EL (cell line): ENCODE measurements around the gene CEP85.
A peak's percentile ranks its signal among the peaks of the same experiment; 100 is the strongest.
"Not testable (repeated sequence)": the region's sequence is repeated elsewhere in the genome, so short reads cannot be mapped to it uniquely, and the experiment has no call there.

Experiments
- DNase-seq: peaks from one replicate; pipeline ENCODE4 v3.0.0-alpha.2; 2016

The CEP85 gene

DNA sequence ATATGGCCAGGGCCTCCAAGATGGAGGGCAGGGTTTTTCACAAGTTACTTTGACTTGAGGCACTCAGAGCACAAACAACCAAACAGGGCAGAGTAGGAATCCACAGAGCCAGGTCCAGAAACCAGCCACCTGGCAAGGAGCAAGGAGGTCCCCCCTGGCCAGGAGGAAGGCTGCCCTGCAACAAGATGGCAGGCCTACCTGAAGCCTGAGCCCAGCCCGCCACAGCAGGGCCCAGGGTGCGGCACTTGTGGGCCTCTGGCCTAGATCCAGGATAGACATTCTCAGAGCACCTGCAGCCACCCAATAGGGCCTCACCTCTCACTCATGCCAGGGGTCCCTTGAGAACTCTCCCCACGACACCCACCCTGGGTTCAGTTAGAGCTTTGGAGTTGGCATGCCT lies 57.4 kb downstream of the CEP85 start:
- no peak for DNase-seq

DNA sequence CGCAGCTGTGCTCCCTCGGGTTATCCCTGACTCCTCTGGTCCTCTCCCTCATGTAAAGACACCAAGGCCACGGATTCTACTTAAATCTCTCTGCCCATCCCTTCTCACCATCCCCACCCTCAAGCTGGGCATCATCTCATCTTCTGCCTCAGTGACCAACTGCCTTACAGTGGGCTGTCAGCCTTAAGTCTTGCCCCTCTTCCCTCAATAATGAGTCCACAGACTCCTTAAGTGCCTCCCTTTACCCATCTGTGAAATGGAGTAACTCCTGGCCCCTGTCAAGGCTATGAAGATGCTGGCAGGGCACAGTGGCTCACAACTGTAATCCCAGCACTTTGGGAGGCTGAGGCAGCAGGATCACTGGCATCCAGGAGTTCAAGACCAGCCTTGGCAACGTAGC lies 57.9 kb downstream of the CEP85 start:
- DNase-seq: no peak

DNA sequence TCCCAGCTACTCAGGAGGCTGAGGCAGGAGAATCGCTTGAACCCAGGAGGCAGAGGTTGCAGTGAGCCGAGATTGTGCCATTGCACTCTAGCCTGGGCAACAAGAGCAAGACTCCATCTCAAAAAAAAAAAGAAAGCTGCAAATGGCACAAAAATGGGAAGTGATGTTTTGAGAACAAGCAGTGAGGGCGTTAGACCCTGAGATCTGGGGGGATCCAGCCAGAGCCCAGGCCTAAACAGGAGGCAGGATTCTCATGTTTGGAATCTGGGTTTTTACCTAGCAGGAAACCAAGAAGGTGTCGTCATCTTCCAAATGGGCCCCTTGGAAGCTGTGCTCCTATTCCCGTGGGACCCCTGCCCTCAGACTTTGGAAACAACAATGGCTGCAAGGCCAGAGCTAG lies 58.7 kb downstream of the CEP85 start:
- DNase-seq: not testable (repeated sequence)

DNA sequence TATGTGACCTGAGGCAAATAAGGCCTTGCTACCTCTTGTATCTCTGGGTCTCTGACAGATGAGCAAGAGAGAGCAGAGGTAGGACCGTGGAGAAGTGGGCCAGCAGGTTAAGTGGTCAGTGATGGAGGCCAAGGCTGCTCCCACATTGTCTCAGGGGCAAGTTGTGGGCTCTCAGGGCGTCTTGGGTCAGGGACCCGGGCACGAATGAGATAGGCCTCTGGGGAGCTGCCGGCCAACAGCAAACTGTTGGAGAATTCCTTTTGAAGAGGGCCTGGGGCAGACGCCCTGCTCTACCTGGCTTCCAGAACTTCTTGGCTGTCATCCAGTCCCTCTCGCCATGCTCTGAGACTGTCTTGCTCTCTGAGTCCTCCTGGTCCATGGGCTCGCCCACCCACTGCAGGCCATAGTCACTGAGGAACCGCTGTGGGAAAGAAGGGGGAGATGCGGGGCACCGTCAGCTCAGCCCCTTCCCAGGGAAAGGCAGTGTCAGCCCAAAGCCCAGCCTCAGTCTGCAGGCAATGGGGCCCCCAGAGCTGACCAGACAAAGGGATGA lies 60.0 kb downstream of the CEP85 start:
- DNase-seq: no peak

DNA sequence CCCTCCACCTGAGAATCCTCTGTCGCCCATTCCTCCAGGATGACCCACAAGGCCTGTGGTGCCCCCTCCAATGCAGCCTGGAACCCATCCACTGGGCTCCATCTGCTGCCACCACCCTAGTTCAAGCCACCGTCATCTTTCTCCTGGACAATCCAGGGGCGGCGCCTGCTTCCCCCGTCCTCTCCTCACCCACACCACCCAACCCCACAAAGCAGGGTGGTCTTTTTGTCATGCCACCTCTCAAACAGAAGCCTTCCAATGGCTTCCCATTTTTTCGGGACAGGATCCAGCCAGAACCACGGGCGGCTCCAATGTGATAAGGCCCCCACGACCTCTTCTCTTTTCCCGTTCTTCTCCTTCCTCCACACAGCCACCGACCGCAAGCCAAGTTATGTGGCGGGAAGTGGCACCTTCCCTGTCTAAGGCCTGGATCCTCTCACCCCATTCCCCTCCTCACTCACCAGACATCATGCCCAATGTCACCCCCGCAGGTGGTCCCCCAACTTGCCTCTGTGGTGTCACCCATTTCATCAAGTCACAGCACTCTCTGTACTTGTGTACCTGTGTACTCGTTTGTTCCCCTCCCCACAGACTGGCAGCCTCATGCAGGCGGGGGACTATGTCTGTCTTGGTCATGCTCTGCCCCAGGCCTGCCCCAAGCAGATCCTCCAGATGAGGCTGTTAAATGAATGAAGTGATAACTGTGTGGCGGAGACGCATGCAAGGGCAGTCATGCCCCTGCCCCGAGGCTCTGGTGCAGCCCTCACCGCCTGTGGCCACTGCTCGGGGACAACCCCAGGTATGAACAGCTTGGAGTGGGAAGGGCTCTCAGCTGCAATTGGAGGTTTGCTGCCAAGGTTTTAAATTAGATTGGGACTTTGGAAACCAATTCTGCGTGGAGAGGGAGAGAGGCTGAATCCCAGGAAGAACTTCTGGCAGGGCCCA lies 61.5 kb downstream of the CEP85 start:
- DNase-seq: no peak

DNA sequence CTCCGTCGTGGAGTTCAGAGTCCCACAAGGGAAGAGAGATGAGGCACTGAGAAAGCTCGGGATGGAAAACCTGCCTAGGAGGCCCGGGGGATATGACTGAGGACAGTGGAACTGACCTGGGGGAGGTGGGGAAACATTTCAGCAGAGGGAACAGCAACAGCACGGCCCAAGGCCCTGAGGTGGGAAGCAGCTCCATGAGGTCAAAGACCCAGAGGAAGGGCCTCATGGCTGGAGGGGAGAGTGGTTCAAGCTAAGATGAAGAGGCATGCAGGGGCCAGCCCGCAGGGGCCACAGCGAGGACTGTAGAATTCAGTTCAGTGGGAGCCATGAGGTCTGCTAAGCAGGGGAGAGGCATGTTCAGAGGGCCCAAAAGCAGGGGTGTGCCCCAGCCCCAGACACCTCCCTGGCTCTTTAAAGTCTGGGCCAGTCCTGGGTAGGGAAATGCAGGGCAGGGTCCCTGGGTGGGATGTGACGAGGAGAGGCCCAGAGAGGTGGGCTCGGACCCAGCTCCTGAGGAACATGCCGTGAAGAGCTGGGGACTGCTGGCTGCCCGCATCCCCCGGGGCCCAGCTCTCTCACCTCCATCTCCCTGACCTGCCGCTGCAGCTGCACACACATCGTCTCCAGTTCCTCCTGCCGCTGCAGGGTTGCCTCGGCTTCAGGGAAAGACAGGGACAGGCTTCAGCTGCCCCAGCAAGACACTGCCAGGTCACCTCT lies 62.5 kb downstream of the CEP85 start:
- DNase-seq: no peak

DNA sequence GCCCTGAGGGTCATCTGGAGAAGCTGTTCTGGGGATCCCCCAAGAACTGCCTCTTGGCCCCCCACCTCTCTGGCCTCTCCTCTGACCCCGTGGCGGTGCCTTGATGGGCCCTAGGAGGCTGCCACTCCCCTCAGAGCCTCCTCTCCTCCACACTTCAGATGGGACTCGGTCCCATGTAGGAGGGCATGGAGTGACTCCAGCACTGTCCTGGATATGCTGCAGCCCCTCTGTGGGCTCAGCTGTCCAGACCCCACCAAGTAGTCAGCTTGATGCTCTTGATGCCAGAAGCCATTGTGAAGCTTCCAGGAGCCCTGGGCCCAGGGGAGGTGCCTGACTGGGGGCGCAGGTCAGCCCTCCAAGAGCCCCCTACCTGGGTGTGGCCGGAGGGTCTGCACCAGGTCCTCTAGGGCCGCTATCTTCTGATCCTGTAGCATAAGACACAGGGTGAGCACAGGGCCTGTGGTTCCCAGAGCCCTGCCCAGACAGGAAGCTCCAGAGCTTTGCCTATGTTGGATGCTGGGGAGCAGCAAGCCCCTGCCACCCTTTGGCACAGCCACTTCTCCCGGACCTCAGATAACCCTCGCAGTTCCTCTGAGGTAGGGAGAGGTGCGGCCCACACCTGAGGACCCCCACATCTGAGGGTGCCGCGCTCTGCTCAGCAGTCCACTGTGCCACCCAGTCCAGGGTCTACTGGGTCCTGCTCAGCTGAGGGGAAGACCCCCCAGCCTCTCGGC lies 63.2 kb downstream of the CEP85 start:
- DNase-seq: no peak

DNA sequence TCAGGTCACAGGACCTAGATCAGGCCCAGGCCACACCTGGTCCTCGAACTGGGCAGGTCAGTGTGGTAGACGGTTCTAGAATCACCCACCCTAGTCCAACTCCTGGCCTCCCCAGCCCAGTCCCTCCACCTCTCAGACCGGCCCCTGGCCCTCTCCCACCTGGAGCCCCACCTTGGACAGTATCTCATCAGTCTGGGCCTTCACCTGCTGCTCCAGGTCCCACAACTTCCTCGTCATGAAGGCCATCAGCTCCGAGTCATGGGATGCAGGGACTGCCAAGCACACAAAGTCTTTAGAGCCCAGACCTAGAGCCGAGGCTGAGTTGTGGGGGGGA lies 63.8 kb downstream of the CEP85 start:
- no peak for DNase-seq

DNA sequence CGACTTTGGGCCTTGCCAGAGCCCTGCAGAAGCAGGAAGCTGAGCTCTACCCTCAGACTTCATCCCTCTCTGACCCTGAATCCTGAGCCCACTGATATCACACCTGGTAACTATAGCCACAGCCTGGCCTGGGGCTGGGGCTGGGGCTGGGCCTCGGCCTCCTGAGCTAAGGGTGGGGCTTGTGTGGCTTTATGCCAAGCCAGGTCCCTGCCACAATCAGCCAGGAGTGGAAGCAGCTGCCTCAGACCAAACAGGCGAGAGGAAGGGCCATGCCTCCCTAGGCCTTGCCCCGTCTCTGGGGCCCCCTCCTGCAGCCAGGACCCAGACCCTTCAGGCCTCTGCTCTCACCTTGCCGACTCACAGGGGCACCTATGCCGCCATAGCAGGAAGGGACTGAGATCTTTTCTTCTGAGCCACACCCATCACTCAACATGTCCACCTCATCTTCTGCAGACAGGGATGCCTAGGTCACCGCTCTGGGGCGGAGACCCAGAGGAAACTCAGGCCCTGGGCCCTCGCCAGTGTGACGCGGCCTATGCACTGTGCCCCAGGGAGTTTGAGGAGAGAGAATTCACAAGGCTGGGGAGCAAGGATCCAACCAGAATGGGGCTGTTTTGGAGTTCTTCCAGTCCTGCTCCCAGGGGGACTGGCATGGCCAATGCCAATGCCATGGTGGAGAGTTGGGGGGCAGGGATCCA lies 66.7 kb downstream of the CEP85 start:
- no peak for DNase-seq

DNA sequence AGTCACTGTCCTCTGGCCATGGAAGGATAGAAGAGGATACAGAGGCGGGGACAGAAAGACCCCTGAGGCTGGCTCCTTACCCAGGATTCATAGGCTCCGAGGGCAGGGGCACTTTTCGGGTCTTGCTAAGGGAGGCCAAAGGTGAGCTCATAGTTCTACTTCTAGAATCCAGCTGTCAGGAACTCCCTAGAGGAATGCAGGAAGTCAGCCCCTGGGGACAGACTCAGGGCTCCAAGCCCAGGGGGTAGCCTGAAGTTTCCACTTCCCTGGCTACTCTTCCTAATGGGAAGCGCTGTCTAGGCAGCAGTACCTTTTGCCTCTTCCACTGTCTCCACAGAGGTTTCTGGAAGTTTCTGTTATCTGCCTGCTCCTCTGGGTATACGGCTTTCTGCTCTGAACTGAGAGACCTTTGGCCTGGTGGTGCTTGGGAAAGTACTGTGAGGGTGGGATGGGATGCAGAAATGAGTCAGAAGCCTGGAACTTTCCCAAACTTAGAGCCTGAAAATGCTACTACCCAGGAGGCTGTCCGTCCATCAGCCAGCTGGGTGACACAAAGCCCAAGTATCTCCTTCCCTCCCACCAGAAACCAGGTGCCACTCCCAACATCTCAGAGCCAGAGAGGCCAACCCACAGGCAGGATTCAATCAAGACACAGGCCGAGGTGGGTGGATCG lies 68.9 kb downstream of the CEP85 start:
- peak; percentile 94 for DNase-seq

DNA sequence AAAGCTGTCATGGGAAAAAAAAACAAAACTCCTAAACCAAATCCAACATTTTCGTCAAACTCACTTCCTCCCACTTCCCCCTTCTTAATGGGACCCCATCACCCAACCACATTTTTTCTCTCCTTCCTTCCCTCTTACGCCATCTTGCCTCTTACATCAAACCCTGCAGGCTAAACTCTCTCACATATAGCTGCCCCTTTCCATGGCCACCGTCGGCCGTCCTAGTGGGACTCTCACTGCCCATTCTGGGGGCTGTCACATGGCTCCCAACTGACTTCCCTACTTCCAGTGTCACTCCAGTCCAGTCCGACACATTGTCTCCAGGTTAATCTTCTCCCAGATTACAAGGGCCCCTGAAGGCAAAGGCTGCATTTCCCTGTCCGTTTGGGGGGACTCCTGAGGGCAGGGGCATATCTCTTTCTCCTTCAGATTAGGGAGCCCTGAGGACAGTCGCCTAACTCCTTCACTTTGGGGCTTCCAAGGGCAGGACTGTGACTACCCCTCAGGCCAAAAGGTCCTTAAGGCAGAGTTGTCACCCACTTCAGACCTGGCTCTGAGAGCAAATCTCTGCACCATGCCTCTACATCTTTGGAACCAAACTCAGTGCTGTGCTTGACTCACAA lies 71.8 kb downstream of the CEP85 start:
- no peak for DNase-seq

DNA sequence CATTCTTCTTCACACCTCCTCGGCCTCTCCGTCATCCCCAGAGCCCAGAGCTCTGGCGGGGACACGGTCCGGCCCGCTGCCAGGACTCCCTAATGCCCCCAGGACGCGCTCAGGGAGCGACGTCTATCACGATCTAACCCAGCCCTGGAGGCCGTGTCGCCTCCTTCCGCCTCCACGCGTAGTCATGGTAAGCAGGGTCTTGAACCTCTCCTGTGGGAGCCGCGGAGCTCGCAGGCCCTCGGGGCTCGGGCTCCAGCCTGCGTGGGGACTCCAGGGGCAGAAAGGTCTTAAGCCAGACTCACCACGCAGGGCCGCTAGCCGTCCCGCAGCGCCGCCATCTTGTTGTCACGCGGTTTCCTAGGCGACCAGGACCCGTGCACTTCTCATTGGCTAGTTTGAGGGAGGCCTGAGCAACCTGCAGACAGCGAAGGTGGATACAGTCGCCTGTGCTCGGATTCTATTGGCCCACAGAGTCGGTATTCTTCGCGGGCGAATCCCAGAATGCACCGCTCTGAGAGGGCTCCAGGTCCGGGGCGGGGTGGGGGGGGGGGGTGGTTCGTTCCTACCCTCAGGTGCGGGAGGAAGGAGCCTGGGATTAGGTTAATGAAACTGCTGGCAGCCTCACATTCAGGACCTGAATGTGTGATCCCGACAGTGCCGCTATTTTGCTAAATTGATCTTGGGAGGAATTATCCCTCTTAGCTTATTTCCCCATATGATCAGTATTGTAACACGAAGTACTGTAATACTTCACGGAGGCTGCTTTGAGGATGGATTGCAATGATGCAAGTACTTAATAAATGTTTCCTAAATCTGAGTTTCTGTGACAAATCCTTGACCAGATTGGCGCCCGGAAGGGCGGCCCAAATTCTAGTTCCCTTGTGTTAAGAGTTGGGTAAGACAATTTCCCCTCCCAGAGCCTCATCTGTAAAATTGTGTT lies 72.6 kb downstream of the CEP85 start, which contains the start of gene UBXN11:
TSS of gene UBXN11 (minus strand) at position 347 of the 940 bp plus-strand sequence. CDS start 3,753 bp downstream, outside the sequence.
- peak; percentile 97 for DNase-seq

DNA sequence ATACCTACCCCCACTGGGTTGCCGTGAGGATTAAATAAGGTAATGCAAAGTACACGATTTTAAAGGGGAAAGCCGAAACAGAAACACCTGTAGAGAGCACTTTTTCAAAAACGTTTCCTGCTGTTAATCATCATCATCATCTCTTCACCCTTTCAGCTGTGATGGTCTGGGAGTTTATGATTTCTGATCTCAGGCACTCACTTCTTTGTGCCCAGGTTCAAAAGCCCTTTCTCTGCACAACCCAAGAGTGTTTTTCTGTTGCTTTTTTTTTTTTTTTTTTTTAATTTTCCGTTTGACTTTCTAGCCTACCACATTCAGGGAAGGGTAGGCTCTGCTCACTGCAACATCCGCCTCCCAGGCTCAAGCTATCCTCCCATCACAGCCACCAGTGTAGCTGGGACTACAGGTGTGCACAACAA lies 73.4 kb downstream of the CEP85 start:
- no peak for DNase-seq

DNA sequence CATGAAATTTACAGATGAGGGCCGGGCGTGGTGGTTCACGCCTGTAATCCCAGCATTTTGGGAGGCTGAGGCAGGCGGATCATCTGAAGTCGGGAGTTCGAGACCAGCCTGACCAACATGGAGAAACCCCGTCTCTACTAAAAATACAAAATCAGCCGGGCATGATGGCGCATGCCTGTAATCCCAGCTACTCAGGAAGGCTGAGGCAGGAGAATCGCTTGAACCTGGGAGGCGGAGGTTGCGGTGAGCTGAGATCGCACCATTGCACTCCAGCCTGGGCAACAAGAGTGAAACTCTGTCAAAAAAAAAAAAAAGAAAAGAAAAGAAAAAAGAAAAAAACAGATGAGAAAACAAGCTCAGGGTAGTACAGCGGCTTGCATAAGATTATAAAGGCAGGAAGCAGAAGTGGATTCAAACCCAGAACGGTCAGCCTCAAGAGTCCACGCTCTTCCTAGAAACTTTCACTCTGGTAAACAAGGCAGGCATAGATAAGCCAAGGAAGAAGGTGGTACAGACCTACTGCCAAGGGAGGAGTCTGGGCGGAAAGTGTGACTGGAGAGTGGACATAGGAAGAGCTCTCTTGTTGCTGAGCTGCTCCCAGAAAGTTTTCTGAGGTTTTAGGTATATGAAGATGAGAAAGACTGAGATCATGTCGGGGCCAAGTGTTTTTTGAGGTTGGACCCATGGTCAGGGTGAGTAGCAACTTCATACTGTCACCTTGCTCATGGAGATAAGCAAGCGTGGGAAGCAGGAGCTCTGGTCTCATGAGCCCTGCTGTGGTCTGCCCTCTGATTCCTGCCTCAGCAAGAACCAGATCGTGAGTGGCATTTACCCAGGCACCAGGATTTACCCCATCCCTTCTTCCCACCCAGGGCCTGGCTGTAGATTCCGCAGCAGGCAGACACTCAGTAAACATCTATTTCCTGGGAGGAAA lies 74.2 kb downstream of the CEP85 start:
- not testable (repeated sequence) for DNase-seq

DNA sequence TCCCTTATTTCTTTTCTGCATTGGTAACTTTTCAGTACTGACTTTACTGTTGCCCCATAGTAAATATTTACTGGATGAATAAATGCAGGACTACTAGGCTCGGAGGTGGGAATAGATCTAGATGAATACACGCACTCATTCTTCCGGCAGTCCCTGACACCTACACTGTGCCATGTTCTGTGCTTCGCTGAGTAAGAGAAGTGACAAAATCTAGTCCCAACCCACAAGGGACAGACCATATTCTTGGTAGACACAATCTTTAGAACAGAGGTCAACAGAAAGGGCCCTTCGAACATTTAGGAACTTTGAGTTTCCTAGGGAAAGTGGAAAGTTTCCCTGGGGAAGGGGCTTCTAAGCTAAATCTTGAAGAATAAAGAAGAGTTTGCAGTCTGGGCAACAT lies 80.5 kb downstream of the CEP85 start:
- DNase-seq: no peak

DNA sequence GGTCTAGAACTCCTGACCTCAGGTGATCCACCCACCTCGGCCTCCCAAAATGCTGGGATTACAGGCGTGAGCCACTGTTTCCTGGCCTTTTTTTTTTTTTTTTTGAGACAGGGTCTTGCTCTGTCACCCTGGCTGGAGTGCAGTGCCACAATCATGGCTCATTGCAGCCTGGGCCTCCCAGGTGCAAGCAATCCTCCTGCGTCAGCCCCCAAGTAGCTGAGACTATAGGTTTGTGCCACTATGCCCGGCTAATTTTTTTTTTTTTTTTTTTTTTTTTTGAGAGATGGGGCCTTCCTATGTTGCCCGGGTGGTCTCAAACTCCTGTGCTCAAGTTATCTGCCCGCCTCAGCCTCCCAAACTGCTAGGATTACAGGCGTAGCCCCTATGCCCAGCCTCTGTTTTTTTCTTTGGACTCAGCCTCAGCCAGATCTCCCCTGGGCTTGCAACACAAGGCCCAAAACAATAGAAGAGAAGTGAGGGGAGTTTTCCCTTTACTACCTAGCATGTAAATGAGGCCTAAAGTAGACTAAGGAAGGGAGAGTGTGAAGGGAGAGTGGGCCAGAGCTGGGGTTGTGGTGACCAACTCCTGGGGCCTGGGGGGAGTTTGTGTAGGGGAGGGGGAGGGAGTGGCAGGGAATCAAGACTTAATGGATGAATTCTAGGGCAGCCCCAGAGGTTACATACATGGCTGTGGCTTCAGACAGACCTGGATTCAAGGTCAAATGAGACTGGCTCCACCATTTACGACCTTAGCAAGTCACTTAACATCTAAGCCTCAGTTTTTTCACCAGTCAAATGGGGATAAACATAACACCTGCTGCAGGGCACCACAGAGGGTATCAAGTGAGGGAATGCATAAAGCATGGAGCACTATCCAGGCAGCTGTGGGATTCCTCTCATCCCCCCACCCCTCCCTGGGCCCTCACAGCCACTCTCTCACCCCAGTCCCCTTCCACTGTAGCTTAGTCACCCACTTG lies 82.2 kb downstream of the CEP85 start:
- DNase-seq: no peak

DNA sequence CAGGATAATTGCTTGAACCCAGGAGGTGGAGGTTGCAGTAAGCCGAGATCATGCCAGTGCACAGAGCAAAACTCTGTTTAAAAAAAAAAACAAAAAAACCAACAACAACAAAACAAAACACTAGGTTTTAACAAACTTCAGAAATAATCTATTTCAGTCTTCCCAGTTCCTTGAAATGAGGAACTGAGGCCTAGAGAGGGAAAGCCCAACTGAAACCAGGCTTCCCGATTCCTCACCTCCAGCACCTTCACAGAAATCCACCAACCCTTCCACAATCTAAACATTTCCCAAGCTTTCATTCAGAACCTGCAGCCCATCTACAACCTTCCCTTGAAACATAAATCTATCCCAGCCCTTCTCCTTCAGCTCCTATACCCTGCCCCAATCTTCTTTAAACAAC lies 83.1 kb downstream of the CEP85 start:
- DNase-seq: no peak
